Body of pancreas (tissue), 4 donors: ENCODE measurements around the gene NABP1.

Experiments used
- CTCF ChIP-seq, 7 experiments: fragments of 450-650 bp in 4 of 7; fragments of 200-600 bp in 3 of 7; sonication (generic) in 3 of 7; IDR thresholded peaks; one replicate each; pipeline ENCODE4 v1.5.1; 2016 to 2019; ENCODE audit warnings: antibody characterized with exemption in 7 of 7
- POLR2A ChIP-seq, 3 donors: fragments of 450-650 bp; IDR thresholded peaks; one replicate each; pipeline ENCODE4 v1.6.1; 2016; ENCODE audit warnings: antibody characterized with exemption in 3 of 3, mild to moderate bottlenecking in 2 of 3

- TF ChIP-seq CTCF (IDR thresholded peaks at IDR 0.05) (no peak), POLR2A (IDR thresholded peaks at IDR 0.05) (no peak)
Observed at GRCh38 chr2:191632426-191632825, 45.5 kb upstream of the NABP1 start.
